Dendritic cell treated with granulocyte-macrophage colony-stimulating factor and Interleukin-4, amounts not matched to agents 40 ng/mL and 50 ng/mL, for 4 days (primary cell): ENCODE measurements around the gene OR6K2.

ENCODE experiments used
- H3K27ac Mint-ChIP-seq: one replicate; pipeline ENCODE4 v1.8.0; 2022; ENCODE audit warnings: mild to moderate bottlenecking, mixed read lengths
- H3K27me3 Mint-ChIP-seq: one replicate; pipeline ENCODE4 v1.8.0; 2022; ENCODE audit warnings: mild to moderate bottlenecking, mixed read lengths
- H3K36me3 Mint-ChIP-seq: one replicate; pipeline ENCODE4 v1.8.0; 2022; ENCODE audit warnings: low read depth, mixed read lengths
- H3K4me1 Mint-ChIP-seq: one replicate; pipeline ENCODE4 v1.8.0; 2022; ENCODE audit warnings: low read depth, mixed read lengths
- H3K4me3 Mint-ChIP-seq: one replicate; pipeline ENCODE4 v1.8.0; 2022; ENCODE audit warnings: mild to moderate bottlenecking, moderate library complexity, mixed read lengths
- H3K9me3 Mint-ChIP-seq: one replicate; pipeline ENCODE4 v1.8.0; 2022; ENCODE audit warnings: mixed read lengths
- intact Hi-C: fragments of 100-400 bp; cut with micrococcal nuclease; formaldehyde crosslinking; loops from one replicate; pipeline ENCODE4 v1.15.0; 2022

Gene OR6K2, protein sequence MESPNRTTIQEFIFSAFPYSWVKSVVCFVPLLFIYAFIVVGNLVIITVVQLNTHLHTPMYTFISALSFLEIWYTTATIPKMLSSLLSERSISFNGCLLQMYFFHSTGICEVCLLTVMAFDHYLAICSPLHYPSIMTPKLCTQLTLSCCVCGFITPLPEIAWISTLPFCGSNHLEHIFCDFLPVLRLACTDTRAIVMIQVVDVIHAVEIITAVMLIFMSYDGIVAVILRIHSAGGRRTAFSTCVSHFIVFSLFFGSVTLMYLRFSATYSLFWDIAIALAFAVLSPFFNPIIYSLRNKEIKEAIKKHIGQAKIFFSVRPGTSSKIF

DNA sequence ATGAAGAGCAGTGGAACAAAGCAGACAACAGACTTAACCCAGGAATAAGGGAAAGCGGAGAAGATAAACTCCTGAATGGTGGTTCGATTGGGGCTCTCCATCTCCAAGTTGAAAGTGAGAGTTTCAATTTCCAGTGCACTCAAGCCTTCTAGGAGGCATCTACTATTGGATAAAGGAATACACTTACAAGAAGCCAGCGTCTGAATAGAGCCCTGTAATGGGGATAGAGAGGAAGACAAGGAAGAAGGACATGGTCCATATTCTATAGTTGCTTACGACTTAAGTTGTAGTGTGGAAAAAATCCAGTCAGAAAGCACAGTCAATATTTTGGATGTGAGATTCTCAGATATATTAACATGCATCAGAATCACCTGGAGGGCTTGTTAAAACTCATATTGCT is at the start of gene OR6K2:
OR6K2 (minus strand) TSS at position 101 of the 400 bp plus-strand sequence; CDS start at position 101, 0 bp downstream.
- peaks cover 1% of the 10 kb centered on the region for H3K27me3 Mint-ChIP-seq
- intact Hi-C loops, result no loop called here
- no peaks in the 10 kb centered on the region for H3K9me3 Mint-ChIP-seq
- H3K4me1 Mint-ChIP-seq, result no peaks in the 10 kb centered on the region
- no peaks in the 10 kb centered on the region for H3K36me3 Mint-ChIP-seq
- H3K27ac Mint-ChIP-seq, result no peak within 1 kb of the TSS
- H3K4me3 Mint-ChIP-seq, result no peak within 1 kb of the TSS

DNA sequence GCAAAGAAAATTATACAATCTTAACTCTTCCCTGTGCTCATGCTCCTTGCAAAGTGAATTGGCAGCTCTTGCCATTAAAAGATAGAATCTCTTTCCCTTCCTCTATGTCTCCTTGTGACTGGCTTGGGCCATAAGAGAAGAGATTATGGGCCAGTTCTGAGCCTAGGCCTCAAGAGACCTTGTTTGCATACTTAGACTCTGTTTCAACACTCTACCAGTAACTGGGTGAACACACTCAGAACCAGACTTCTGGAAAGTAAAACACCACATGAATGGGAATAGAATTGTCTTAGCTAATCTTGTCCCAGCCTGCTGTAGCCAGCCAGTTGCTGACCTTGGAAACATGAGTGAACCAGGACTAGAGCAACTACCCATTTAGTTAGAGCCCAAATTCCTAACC is 35.4 kb upstream of the OR6K2 start:
- Mint-ChIP-seq H3K4me3 (no peak overlapping the region), H3K27ac (no peak overlapping the region), H3K27me3 (peaks cover 13% of the 10 kb centered on the region), H3K4me1 (no peaks in the 10 kb centered on the region), H3K9me3 (no peaks in the 10 kb centered on the region), H3K36me3 (no peaks in the 10 kb centered on the region)
- intact Hi-C loops, result no loop called here

DNA sequence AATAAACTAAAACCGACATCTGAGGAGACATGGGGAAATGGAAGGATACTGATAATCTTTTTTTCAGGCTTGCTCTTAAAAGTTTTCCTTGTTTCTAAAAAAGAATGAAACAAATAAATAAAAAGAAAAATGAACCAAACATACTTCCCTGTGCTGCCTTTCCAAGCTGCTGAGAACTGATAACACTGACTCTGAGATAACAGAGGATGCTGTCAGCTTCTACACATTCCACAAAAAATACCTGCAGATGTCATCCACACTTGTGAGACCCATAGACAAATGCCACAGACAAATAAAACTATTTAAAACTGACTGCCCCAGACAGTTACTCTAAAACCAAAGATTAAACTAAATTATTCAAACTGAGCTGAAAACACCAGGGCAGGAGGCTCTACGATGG is 32.1 kb upstream of the OR6K2 start:
- no peaks in the 10 kb centered on the region for H3K27me3 Mint-ChIP-seq

DNA sequence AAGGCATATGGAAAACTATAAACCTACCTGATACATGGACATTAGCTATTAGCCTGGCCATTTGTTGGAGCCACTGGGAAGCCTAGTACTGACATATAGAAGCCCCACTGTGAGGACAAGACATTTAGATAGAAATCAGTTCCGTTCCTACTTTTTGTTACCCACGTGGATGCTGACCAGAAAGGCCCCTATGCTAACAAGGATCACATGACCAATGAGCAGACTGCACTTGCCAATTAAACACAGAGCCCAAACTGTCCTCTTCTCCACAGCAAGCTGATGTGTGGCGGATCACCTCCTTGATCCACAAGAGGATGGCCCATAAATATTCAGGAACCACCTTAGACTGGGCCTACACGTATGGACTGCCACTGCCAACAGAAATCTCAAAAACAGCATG is 31.3 kb upstream of the OR6K2 start:
- Mint-ChIP-seq H3K36me3 (no peaks in the 10 kb centered on the region), H3K4me1 (peaks cover 11% of the 10 kb centered on the region), H3K4me3 (no peak overlapping the region), H3K27me3 (peaks cover 1% of the 10 kb centered on the region), H3K27ac (no peak overlapping the region), H3K9me3 (no peaks in the 10 kb centered on the region)
- intact Hi-C loops, result no loop called here

More for the DNA sequence above, 32.1 kb upstream of the OR6K2 start:
- intact Hi-C loops, result no loop called here
- Mint-ChIP-seq H3K9me3 (no peaks in the 10 kb centered on the region), H3K4me1 (peaks cover 11% of the 10 kb centered on the region), H3K36me3 (no peaks in the 10 kb centered on the region), H3K27ac (no peak overlapping the region), H3K4me3 (no peak overlapping the region)

DNA sequence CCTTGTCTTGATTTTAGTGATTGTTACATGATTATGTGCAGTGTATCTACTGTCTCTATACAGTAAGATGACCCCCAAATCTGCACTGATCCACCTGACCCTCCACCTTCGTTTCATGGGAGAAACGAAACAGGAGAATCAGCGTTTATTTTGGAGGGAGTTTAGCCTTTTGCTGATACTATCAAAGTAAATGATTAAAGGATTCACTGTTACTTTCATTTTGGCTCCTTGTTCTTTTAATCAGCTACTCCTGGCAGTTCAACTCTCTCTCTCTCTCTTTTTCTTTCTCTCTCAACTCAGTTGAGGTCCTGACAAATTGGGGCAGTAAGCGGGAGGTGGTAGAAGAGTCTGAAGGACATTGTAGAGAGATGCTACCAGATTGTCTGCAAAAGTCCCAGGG is 30.0 kb upstream of the OR6K2 start:
- Mint-ChIP-seq H3K36me3 (no peaks in the 10 kb centered on the region), H3K27ac (no peak overlapping the region), H3K27me3 (peaks cover 1% of the 10 kb centered on the region), H3K4me1 (peaks cover 11% of the 10 kb centered on the region), H3K9me3 (no peaks in the 10 kb centered on the region), H3K4me3 (no peak overlapping the region)
- intact Hi-C loops, result no loop called here

DNA sequence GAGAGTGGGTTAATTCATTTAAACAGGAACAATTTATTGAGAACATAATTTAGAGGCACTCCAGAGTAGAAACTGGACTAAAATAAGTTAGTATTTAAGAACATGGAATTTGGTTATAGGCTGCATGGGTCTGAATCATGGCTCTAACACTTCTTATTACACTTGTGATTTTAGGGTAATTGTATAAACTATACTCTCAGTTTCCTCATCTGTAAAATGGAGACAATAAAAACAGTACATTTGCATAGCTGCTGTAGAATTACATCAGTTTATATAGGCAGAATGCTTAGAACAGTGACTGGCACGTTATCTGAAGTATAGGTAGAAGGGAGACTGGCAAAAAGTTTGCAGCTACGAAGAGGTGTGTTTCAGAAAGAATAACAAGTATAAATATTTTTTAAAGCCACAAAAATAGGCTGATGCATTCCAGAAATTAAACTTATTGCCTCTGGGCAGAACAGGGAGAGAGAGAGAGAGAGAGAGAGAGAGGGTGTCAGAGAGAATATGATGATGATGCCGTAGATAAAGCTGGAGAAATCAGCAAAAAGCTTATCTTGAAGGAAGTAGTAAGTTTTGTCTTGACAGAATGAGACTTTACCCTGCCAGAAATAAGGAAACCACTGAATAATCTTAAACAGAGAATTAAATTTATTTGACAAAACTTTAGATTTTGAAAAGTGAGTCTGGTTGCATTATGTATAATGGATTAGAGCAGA is 28.2 kb upstream of the OR6K2 start:
- H3K4me3 Mint-ChIP-seq, result no peak overlapping the region
- intact Hi-C loops, result no loop called here

DNA sequence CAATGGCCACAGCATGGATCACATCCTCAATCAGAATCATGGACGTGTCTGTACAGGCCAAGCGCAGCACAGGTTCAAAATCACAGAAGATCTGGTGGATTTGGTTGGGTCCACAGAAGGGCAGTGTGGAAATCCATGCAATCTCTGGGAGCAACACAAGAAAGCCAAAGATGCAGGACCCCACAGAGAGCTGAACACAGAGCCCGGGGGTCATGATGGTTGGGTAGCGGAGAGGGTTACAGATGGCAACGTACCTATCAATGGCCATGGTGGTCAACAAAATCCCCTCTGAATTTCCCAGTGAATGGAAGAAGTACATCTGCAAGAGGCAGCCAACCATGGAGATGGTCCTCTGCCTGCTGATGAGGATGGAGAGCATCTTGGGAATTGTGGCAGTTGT is 24.0 kb upstream of the OR6K2 start:
- Mint-ChIP-seq H3K27ac (no peak overlapping the region), H3K36me3 (no peaks in the 10 kb centered on the region), H3K4me1 (peaks cover 10% of the 10 kb centered on the region), H3K9me3 (no peaks in the 10 kb centered on the region), H3K27me3 (peaks cover 6% of the 10 kb centered on the region), H3K4me3 (no peak overlapping the region)
- intact Hi-C loops, result no loop called here

More for the DNA sequence above, 28.2 kb upstream of the OR6K2 start:
- Mint-ChIP-seq H3K36me3 (no peaks in the 10 kb centered on the region), H3K9me3 (no peaks in the 10 kb centered on the region), H3K27ac (no peak overlapping the region), H3K27me3 (peaks cover 4% of the 10 kb centered on the region), H3K4me1 (peaks cover 11% of the 10 kb centered on the region)

DNA sequence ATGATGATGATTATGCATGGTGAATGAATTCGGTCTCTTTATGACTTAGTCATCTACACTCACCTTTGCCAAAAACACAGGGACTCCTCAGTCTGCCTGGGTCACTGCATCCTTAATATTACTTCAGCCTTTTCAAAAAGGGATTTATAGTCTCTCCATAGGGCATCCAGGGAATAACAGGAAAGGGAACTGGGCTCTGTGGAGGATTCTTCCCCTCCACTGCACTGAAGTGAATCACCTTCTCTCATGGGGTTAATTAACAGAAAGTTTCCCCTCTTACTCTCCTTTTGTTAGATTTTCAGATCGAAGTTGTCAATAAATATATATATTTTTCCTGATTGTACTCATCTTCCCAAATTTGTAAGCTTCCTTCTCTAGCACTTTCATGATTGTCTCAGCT is 20.2 kb upstream of the OR6K2 start, which contains the start of gene OR6K3:
OR6K3 (minus strand) TSS at position 101 of the 400 bp plus-strand sequence. CDS start 2,605 bp downstream, outside the sequence.
- Mint-ChIP-seq H3K9me3 (no peaks in the 10 kb centered on the region), H3K27me3 (peaks cover 7% of the 10 kb centered on the region), H3K4me1 (no peaks in the 10 kb centered on the region), H3K36me3 (no peaks in the 10 kb centered on the region), H3K4me3 (no peak within 1 kb of the TSS), H3K27ac (no peak within 1 kb of the TSS)
- intact Hi-C loops, result no loop called here

DNA sequence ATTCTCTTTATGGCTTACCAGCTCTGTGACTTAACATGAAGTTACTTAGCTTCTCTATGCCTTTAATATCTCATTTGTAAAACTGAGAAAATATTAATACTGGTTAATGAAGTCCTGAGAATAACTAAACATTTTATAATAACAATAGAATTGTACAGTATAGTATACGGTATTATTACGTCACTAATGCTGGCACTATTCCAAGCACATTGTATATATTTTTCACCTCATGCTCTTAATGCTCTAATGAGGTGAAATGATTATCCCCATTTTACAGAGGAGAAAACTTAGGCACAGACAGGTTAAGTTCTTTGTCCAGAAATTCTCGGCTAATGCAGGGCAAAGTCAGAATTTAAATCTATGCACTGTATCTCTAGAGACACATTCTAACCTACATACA is 19.2 kb upstream of the OR6K2 start:
- intact Hi-C loops, result no loop called here
- Mint-ChIP-seq H3K9me3 (no peaks in the 10 kb centered on the region), H3K27ac (no peak overlapping the region), H3K4me1 (peaks cover 4% of the 10 kb centered on the region), H3K36me3 (no peaks in the 10 kb centered on the region), H3K4me3 (no peak overlapping the region), H3K27me3 (peaks cover 8% of the 10 kb centered on the region)

DNA sequence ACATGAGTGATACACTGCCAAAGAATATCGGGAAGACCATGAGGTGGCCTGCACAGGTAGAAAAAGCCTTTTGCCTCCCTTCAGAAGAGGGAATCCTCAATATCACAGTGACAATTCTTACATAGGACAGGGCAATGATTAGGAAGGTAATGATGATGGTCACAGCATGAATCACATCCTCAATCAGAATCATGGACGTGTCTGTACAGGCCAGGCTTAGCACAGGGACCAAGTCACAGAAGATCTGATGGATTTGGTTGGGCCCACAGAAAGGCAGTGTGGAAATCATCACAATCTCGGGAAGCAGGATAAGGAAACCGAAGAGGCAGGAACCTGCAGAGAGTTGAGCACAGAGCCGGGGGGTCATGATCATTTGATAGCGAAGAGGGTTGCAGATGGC is 16.9 kb upstream of the OR6K2 start:
- intact Hi-C loops, result no loop called here
- H3K4me1 Mint-ChIP-seq, result peaks cover 5% of the 10 kb centered on the region
- H3K36me3 Mint-ChIP-seq, result no peaks in the 10 kb centered on the region
- H3K9me3 Mint-ChIP-seq, result no peaks in the 10 kb centered on the region
- H3K4me3 Mint-ChIP-seq, result no peak overlapping the region
- peaks cover 4% of the 10 kb centered on the region for H3K27me3 Mint-ChIP-seq
- H3K27ac Mint-ChIP-seq, result no peak overlapping the region

DNA sequence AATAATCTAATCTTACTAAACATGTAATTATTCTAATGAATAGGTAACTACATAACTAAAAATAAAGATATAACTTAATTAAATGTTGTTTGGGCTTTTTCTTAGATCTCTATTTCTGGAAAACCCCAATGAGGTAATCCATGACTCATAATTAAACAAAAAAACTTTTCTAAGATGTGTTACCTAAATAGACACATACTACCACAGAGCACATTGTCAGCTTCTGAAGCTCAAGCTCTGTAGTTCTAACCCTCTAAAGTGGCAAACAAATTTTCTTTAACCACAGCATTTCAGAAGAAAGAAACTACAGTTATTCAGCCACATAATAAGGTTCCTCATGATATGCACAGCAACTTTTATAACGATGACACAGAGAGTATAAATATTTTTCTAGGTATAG is 15.9 kb upstream of the OR6K2 start:
- intact Hi-C loops, result no loop called here
- Mint-ChIP-seq H3K9me3 (no peaks in the 10 kb centered on the region), H3K27me3 (peaks cover 4% of the 10 kb centered on the region)

DNA sequence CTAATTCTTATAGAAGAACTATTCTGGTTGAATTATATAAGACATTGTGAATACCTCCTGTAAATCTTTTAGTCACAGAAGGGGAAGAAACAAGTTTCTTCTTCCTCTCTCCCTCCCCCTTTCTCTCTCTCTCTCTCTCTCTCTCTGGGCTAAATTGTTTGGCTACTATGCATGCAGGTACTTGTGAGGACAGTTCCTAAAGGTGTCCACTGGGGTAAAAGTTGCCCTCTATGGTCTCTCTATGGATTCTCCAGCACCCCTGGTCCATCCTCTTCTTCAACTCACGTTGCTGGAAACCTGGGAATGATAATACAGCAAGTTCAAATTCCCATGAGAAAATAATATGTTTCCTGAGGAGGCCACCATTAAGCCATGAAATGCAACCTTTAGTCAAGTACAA is 14.3 kb upstream of the OR6K2 start:
- H3K27ac Mint-ChIP-seq, result no peak overlapping the region
- peaks cover 4% of the 10 kb centered on the region for H3K27me3 Mint-ChIP-seq
- no peak overlapping the region for H3K4me3 Mint-ChIP-seq
- H3K36me3 Mint-ChIP-seq, result no peaks in the 10 kb centered on the region
- peaks cover 5% of the 10 kb centered on the region for H3K4me1 Mint-ChIP-seq
- H3K9me3 Mint-ChIP-seq, result no peaks in the 10 kb centered on the region
- intact Hi-C loops, result no loop called here

More for the DNA sequence above, 15.9 kb upstream of the OR6K2 start:
- H3K4me3 Mint-ChIP-seq, result no peak overlapping the region
- no peak overlapping the region for H3K27ac Mint-ChIP-seq
- peaks cover 5% of the 10 kb centered on the region for H3K4me1 Mint-ChIP-seq
- H3K36me3 Mint-ChIP-seq, result no peaks in the 10 kb centered on the region

DNA sequence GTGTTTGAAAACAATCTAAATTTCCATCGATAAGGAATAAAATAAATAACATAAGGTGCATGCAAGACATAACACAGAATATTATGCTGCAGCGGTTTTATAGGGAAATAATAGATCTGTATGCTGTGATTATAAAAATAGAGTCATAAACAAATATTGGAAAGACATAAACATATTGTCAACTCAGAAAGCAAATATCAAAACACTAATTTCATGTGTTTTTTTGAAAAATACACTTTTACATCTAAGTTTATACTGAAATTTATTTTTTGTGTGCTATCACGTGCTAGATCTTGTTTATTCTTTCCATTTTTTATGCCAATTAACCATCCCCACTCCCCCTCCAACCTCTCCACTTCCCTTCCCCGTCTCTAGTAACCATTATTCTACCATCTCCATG is 10.6 kb upstream of the OR6K2 start:
- no peaks in the 10 kb centered on the region for H3K9me3 Mint-ChIP-seq
- no peak overlapping the region for H3K4me3 Mint-ChIP-seq
- peaks cover 5% of the 10 kb centered on the region for H3K4me1 Mint-ChIP-seq
- H3K36me3 Mint-ChIP-seq, result no peaks in the 10 kb centered on the region
- H3K27me3 Mint-ChIP-seq, result peaks cover 1% of the 10 kb centered on the region
- intact Hi-C loops, result no loop called here
- no peak overlapping the region for H3K27ac Mint-ChIP-seq

DNA sequence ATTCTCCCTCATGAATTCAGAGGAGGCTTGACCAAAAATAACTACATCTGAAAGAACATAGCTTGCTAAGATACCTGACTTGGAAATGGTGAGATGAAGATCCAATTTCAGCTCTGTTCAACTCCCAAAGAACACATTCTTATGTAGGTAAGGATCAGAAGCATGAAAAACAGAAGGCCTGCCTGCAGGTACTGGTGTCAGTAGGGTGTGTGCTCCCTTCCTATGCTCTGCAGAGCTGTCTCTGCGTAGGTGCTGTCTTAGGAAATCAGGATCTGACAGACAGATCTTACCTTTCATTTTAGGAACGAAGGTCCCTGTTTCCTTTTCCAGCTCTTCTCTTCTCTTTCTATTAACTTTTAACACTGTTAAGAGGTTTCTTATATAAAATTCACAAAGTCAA is 5.6 kb upstream of the OR6K2 start:
- Mint-ChIP-seq H3K27ac (no peak overlapping the region), H3K4me1 (no peaks in the 10 kb centered on the region)

More for the DNA sequence above, 5.6 kb upstream of the OR6K2 start:
- H3K27me3 Mint-ChIP-seq, result no peaks in the 10 kb centered on the region
- H3K9me3 Mint-ChIP-seq, result no peaks in the 10 kb centered on the region
- H3K36me3 Mint-ChIP-seq, result no peaks in the 10 kb centered on the region
- intact Hi-C loops, result no loop called here
- H3K4me3 Mint-ChIP-seq, result no peak overlapping the region
